Keratinocyte (primary cell): ENCODE data around the gene ANKRD17. TPM values are rescaled to one million over a fixed set of nuclear protein-coding genes. Genes with fewer than 3 reads are reported as not detected.
A peak's percentile ranks its signal among the peaks of the same experiment; 100 is the strongest.

Source experiments
- DNase-seq: peaks from one replicate; pipeline ENCODE4 v3.0.0-alpha.2; 2011; ENCODE audit warnings: low read depth, missing footprints, low spot score
- FAIRE-seq: peaks from 2 replicates; lab custom pipeline; 2011; peaks lifted over from hg19 to GRCh38; lab: Jason Lieb, UNC
- H2AFZ ChIP-seq: 2 replicates; pipeline ENCODE4 v1.6.0; 2012; ENCODE audit warnings: low read length, control low read depth, inconsistent platforms; ENCODE audit not compliant: control insufficient read depth
- H3K27ac ChIP-seq: 2 replicates; pipeline ENCODE4 v1.5.1; 2011; ENCODE audit warnings: low read length; ENCODE audit not compliant: control insufficient read depth, insufficient read depth
- H3K27me3 ChIP-seq: 3 replicates; pipeline ENCODE4 v1.6.0; 2011; ENCODE audit warnings: low read length; ENCODE audit not compliant: control insufficient read depth, insufficient read depth; ENCODE audit errors: extremely low read depth
- H3K36me3 ChIP-seq, 2 experiments: 2 replicates in 1 of 2; 3 replicates in 1 of 2; pipeline ENCODE4 v1.5.1; 2011; ENCODE audit warnings: low read length in 2 of 2, mild to moderate bottlenecking in 1 of 2; ENCODE audit not compliant: control insufficient read depth in 2 of 2, insufficient read depth in 2 of 2; ENCODE audit errors: extremely low read depth in 1 of 2
- H3K4me1 ChIP-seq: 3 replicates; pipeline ENCODE4 v1.5.1; 2011; ENCODE audit warnings: low read length; ENCODE audit not compliant: control insufficient read depth, insufficient read depth; ENCODE audit errors: extremely low read depth
- H3K4me2 ChIP-seq: 3 replicates; pipeline ENCODE4 v1.6.0; 2011; ENCODE audit warnings: low read depth, low read length; ENCODE audit not compliant: control insufficient read depth, insufficient read depth; ENCODE audit errors: extremely low read depth
- H3K4me3 ChIP-seq, 3 experiments: fragments of 200-600 bp in 1 of 3; sonication (generic) in 1 of 3; 2 replicates in 2 of 3; 3 replicates in 1 of 3; pipeline ENCODE4 v1.5.1; 2011 to 2016; ENCODE audit warnings: low read length in 3 of 3, mild to moderate bottlenecking in 3 of 3, control low read depth in 2 of 3, inconsistent platforms in 1 of 3, low read depth in 1 of 3, mixed read lengths in 1 of 3, mixed run types in 1 of 3, moderate library complexity in 1 of 3; ENCODE audit not compliant: control insufficient read depth in 2 of 3, insufficient read depth in 2 of 3; ENCODE audit errors: extremely low read depth in 1 of 3
- H3K79me2 ChIP-seq: 2 replicates; pipeline ENCODE4 v1.6.0; 2012; ENCODE audit warnings: low read length; ENCODE audit not compliant: control insufficient read depth, insufficient read depth
- H3K9ac ChIP-seq: 3 replicates; pipeline ENCODE4 v1.6.0; 2011; ENCODE audit warnings: low read length; ENCODE audit not compliant: control insufficient read depth, insufficient read depth; ENCODE audit errors: extremely low read depth
- H3K9me1 ChIP-seq: 3 replicates; pipeline ENCODE4 v1.6.0; 2011; ENCODE audit warnings: low read length; ENCODE audit not compliant: control insufficient read depth, insufficient read depth; ENCODE audit errors: extremely low read depth
- H3K9me3 ChIP-seq: 2 replicates; pipeline ENCODE4 v1.5.1; 2012; ENCODE audit warnings: low read depth, low read length; ENCODE audit not compliant: control insufficient read depth
- H4K20me1 ChIP-seq: 3 replicates; pipeline ENCODE4 v1.6.0; 2011; ENCODE audit warnings: low read length; ENCODE audit not compliant: control insufficient read depth, insufficient read depth; ENCODE audit errors: extremely low read depth
- EZH2 ChIP-seq: IDR thresholded peaks from one replicate; pipeline ENCODE4 v1.6.1; 2012; ENCODE audit warnings: inconsistent platforms, mild to moderate bottlenecking, low read length, moderate library complexity
- dilution Hi-C: fragments of 300-500 bp; cut with MboI; formaldehyde crosslinking; loops from one replicate; pipeline ENCODE4 v1.7.0; 2020; ENCODE audit warnings: low sequenced_read_pairs; ENCODE audit not compliant: extremely low pct_ligation_motif_present
- polyA plus RNA-seq, 5 experiments: library from polyadenylated mRNA; depleted of rRNA in 3 of 5; stranded (reverse) in 3 of 5; stranded (forward) in 1 of 5; unstranded in 1 of 5; fragments of >200 nt; gene quantifications; 1 replicate in 1 of 5; 2 replicates in 3 of 5; 3 replicates in 1 of 5; pipeline versions ENCODE4 v1.2.1 to v1.2.3, GENCODE V29; 2011 to 2012; ENCODE audit warnings: missing spikeins in 2 of 5, low read depth in 1 of 5, low replicate concordance in 1 of 5
- TF ChIP-seq, protein P1 (sequence below), 3 experiments: IDR thresholded peaks in 1 of 3; conservative IDR thresholded peaks in 1 of 3; optimal IDR thresholded peaks in 1 of 3; 2 replicates in 2 of 3; 3 replicates in 1 of 3; pipeline versions ENCODE3 to v1.5.1; 2011; ENCODE audit warnings: low read length in 3 of 3, mild to moderate bottlenecking in 3 of 3, moderate library complexity in 2 of 3, control low read depth in 1 of 3, inconsistent platforms in 1 of 3; ENCODE audit not compliant: insufficient read depth in 2 of 3; ENCODE audit errors: extremely low read depth in 1 of 3

Gene ANKRD17
- polyA plus RNA-seq, 1 donor (not counting 4 experiments of a cell fraction or from before 2014, with no cell fraction given): 51.5 TPM

DNA sequence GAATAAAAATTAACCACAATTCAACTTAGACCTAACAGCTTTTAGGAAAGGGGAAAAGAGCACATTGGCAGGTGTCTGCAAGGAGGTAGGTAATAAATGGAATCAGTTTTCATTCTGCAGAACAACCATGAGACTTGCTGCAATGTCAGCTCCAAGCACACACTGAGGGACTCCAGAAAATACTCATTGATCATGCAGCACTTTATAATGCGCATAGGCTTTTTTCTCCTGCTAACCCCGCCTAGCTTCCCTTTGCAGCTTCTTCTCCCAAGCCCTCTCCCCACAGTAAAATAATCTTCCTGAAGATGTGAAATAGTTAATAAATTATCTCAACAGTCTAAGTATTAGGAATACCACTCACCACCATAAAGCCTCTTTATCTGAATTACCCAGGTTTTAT is 36.9 kb downstream of the ANKRD17 start:
- Histone ChIP-seq H4K20me1 (no peaks in the 10 kb centered on the region), H3K9me1 (no peaks in the 10 kb centered on the region), H3K27me3 (no peaks in the 10 kb centered on the region), H3K9me3 (no peaks in the 10 kb centered on the region), H3K4me2 (peak overlapping the region; percentile 83), H2AFZ (no peak overlapping the region), H3K9ac (peak overlapping the region; percentile 73), H3K4me1 (peaks cover 7% of the 10 kb centered on the region), H3K79me2 (peaks cover 73% of the 10 kb centered on the region), H3K36me3 (no peaks in the 10 kb centered on the region), H3K4me3 (peak overlapping the region; percentile 45 to 58 (median 50)), H3K27ac (peak overlapping the region; percentile 80)
- dilution Hi-C loops: no loop called here
- no peak for TF ChIP-seq EZH2
- TF ChIP-seq, protein P1, sequence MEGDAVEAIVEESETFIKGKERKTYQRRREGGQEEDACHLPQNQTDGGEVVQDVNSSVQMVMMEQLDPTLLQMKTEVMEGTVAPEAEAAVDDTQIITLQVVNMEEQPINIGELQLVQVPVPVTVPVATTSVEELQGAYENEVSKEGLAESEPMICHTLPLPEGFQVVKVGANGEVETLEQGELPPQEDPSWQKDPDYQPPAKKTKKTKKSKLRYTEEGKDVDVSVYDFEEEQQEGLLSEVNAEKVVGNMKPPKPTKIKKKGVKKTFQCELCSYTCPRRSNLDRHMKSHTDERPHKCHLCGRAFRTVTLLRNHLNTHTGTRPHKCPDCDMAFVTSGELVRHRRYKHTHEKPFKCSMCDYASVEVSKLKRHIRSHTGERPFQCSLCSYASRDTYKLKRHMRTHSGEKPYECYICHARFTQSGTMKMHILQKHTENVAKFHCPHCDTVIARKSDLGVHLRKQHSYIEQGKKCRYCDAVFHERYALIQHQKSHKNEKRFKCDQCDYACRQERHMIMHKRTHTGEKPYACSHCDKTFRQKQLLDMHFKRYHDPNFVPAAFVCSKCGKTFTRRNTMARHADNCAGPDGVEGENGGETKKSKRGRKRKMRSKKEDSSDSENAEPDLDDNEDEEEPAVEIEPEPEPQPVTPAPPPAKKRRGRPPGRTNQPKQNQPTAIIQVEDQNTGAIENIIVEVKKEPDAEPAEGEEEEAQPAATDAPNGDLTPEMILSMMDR (optimal IDR thresholded peaks at IDR 0.05 in 1 of 3, IDR thresholded peaks at IDR 0.05 in 1 of 3, conservative IDR thresholded peaks at IDR 0.05 in 1 of 3; ENCODE audit: extremely low read depth in 1 of 3, insufficient read depth in 2 of 3, low read length in 3 of 3): no peak
- peak; percentile 36 for FAIRE-seq
- DNase-seq: no peak

- Histone ChIP-seq H3K27me3 (no peaks in the 10 kb centered on the region), H3K4me2 (no peak overlapping the region), H3K9me1 (no peaks in the 10 kb centered on the region), H3K36me3 (no peaks in the 10 kb centered on the region), H3K9me3 (no peaks in the 10 kb centered on the region), H3K79me2 (peaks cover 78% of the 10 kb centered on the region), H4K20me1 (no peaks in the 10 kb centered on the region), H3K9ac (no peak overlapping the region), H2AFZ (no peak overlapping the region), H3K4me3 (no peak overlapping the region), H3K27ac (no peak overlapping the region), H3K4me1 (peaks cover 7% of the 10 kb centered on the region)
- TF ChIP-seq, protein P1 (optimal IDR thresholded peaks at IDR 0.05 in 1 of 3, IDR thresholded peaks at IDR 0.05 in 1 of 3, conservative IDR thresholded peaks at IDR 0.05 in 1 of 3; ENCODE audit: extremely low read depth in 1 of 3, insufficient read depth in 2 of 3, low read length in 3 of 3): no peak
- no peak for TF ChIP-seq EZH2
- no peak for DNase-seq
- dilution Hi-C loops: no loop called here
- no peak for FAIRE-seq
These were observed 37.8 kb downstream of the ANKRD17 start for GRCh38 chr4:73220815-73221214.
